Hematopoietic multipotent progenitor cell treated with erythropoietin and hydrocortisone succinate and interleukin-3 and kit ligand, for 17 days (in vitro differentiated cells): ENCODE data around the gene CABYR.
A peak's percentile ranks its signal among the peaks of the same experiment; 100 is the strongest.
"Not testable (repeated sequence)": the region's sequence is repeated elsewhere in the genome, so short reads cannot be mapped to it uniquely, and the experiment has no call there.

Experiments
- DNase-seq: peaks from one replicate; pipeline ENCODE4 v3.0.0-alpha.2; 2015; ENCODE audit warnings: low spot score

Gene CABYR

GRCh38 chr18:24128700-24129099 is 10.2 kb upstream of the CABYR start:
- no peak for DNase-seq

GRCh38 chr18:24130494-24130893 is 8.4 kb upstream of the CABYR start:
- DNase-seq, result no peak

- DNase-seq, result no peak
Measured at GRCh38 chr18:24136967-24137373, 1.9 kb upstream of the CABYR start.

- no peak for DNase-seq
Measured at GRCh38 chr18:24138409-24138788, 463 bp upstream of the CABYR start.

GRCh38 chr18:24140697-24141096 is 1.8 kb downstream of the CABYR start:
- DNase-seq, result no peak

GRCh38 chr18:24142376-24142775 is 3.5 kb downstream of the CABYR start:
- no peak for DNase-seq

GRCh38 chr18:24149591-24149990 is 10.7 kb downstream of the CABYR start:
- DNase-seq, result not testable (repeated sequence)

GRCh38 chr18:24153397-24153796 is 14.5 kb downstream of the CABYR start:
- no peak for DNase-seq

GRCh38 chr18:24157855-24158254 is 19.0 kb downstream of the CABYR start:
- no peak for DNase-seq

GRCh38 chr18:24160086-24160485 is 21.2 kb downstream of the CABYR start:
- DNase-seq, result no peak

GRCh38 chr18:24161304-24161703 is 22.4 kb downstream of the CABYR start:
- no peak for DNase-seq

GRCh38 chr18:24168496-24168895 is 29.6 kb downstream of the CABYR start:
- no peak for DNase-seq

GRCh38 chr18:24170360-24170759 is 31.5 kb downstream of the CABYR start:
- no peak for DNase-seq

GRCh38 chr18:24173997-24174396 is 35.1 kb downstream of the CABYR start:
- DNase-seq, result no peak

- peak; percentile 28 for DNase-seq
Measured at GRCh38 chr18:24176727-24177416, 38.0 kb downstream of the CABYR start.

GRCh38 chr18:24177499-24178133 is 38.8 kb downstream of the CABYR start:
- DNase-seq, result no peak

- DNase-seq, result no peak
Measured at GRCh38 chr18:24180048-24180447, 41.2 kb downstream of the CABYR start.

- DNase-seq, result no peak
Measured at GRCh38 chr18:24181806-24182205, 42.9 kb downstream of the CABYR start.

GRCh38 chr18:24185805-24186204 is 46.9 kb downstream of the CABYR start:
- DNase-seq, result no peak

GRCh38 chr18:24187049-24187448 is 48.2 kb downstream of the CABYR start:
- no peak for DNase-seq

GRCh38 chr18:24187689-24188088 is 48.8 kb downstream of the CABYR start:
- no peak for DNase-seq

GRCh38 chr18:24188120-24188519 is 49.3 kb downstream of the CABYR start:
- DNase-seq, result no peak

- no peak for DNase-seq
Measured at GRCh38 chr18:24189007-24189528, 50.2 kb downstream of the CABYR start.
